Retina (tissue), 1 donor: ENCODE measurements around the gene NEK4.
A peak's percentile ranks its signal among the peaks of the same experiment; 100 is the strongest.

Experiments
- DNase-seq: peaks from one replicate; pipeline ENCODE4 v3.0.0-alpha.2; 2016

NEK4 gene

GRCh38 chr3:52792961-52793695 lies 22.4 kb upstream of the NEK4 start:
- DNase-seq = no peak

- no peak for DNase-seq
Observed at GRCh38 chr3:52792413-52792812, 21.7 kb upstream of the NEK4 start.

GRCh38 chr3:52791928-52792327 lies 21.2 kb upstream of the NEK4 start:
- DNase-seq = no peak

GRCh38 chr3:52791366-52791765 lies 20.6 kb upstream of the NEK4 start:
- DNase-seq = peak; percentile 77

GRCh38 chr3:52790741-52791140 lies 20.0 kb upstream of the NEK4 start:
- DNase-seq = no peak

- DNase-seq = no peak
Observed at GRCh38 chr3:52790337-52790736, 19.6 kb upstream of the NEK4 start.

GRCh38 chr3:52789746-52790040 lies 19.0 kb upstream of the NEK4 start:
- no peak for DNase-seq

GRCh38 chr3:52788890-52789745 lies 18.4 kb upstream of the NEK4 start:
- no peak for DNase-seq

GRCh38 chr3:52787672-52788625 lies 17.2 kb upstream of the NEK4 start:
- DNase-seq = peak; percentile 48

- no peak for DNase-seq
Observed at GRCh38 chr3:52787246-52787645, 16.5 kb upstream of the NEK4 start.

- DNase-seq = no peak
Observed at GRCh38 chr3:52786330-52787215, 15.8 kb upstream of the NEK4 start.

- no peak for DNase-seq
Observed at GRCh38 chr3:52784931-52785590, 14.3 kb upstream of the NEK4 start.

GRCh38 chr3:52784021-52784621 lies 13.4 kb upstream of the NEK4 start:
- DNase-seq = no peak

- DNase-seq = no peak
Observed at GRCh38 chr3:52783211-52783555, 12.4 kb upstream of the NEK4 start.

GRCh38 chr3:52782412-52783210 lies 11.9 kb upstream of the NEK4 start:
- no peak for DNase-seq

GRCh38 chr3:52781741-52782140 lies 11.0 kb upstream of the NEK4 start:
- DNase-seq = no peak

- DNase-seq = no peak
Observed at GRCh38 chr3:52779837-52780585, 9.3 kb upstream of the NEK4 start.

- no peak for DNase-seq
Observed at GRCh38 chr3:52779011-52779836, 8.5 kb upstream of the NEK4 start.
